Prostate gland (tissue), 2 donors: Measurements from ENCODE around the gene ZSCAN25. TPM values are rescaled to one million over a fixed set of nuclear protein-coding genes. Genes with fewer than 3 reads are reported as not detected.

Experiments
- DNase-seq: peaks from one replicate; pipeline ENCODE4 v3.0.0-alpha.2; 2019; ENCODE audit warnings: low spot score
- H3K27ac ChIP-seq, 2 donors: fragments of 200-600 bp; sonication (generic); 2 replicates each; pipeline ENCODE4 v1.5.1; 2017 to 2019
- H3K27me3 ChIP-seq: fragments of 200-600 bp; sonication (generic); replicated peaks from 2 replicates; pipeline ENCODE4 v1.5.1; 2019; ENCODE audit not compliant: insufficient read depth
- H3K36me3 ChIP-seq, 2 donors: fragments of 200-600 bp; sonication (generic); 1 replicate in 1 of 2; 2 replicates in 1 of 2; pipeline versions ENCODE4 v1.5.1 to v1.8.1; 2017 to 2019
- H3K4me1 ChIP-seq: fragments of 200-600 bp; sonication (generic); replicated peaks from 2 replicates; pipeline ENCODE4 v1.5.1; 2019
- H3K4me3 ChIP-seq, 2 donors: fragments of 200-600 bp; sonication (generic); 2 replicates each; pipeline ENCODE4 v1.5.1; 2017 to 2019
- H3K9me3 ChIP-seq: fragments of 200-600 bp; sonication (generic); 2 replicates; pipeline ENCODE4 v1.5.1; 2017
- POLR2A ChIP-seq: fragments of 450-650 bp; IDR thresholded peaks from one replicate; pipeline ENCODE4 v1.6.1; 2016; ENCODE audit warnings: antibody characterized with exemption, mild to moderate bottlenecking
- POLR2AphosphoS5 ChIP-seq: sonication (generic); formaldehyde crosslinking; IDR thresholded peaks from one replicate; pipeline ENCODE4 v1.6.1; 2017; ENCODE audit warnings: antibody characterized with exemption
- WGBS: methylation state at CpG from one replicate; pipeline ENCODE4 v1.1.5; 2018; 5-methylcytosine and 5-hydroxymethylcytosine counted together
- intact Hi-C: fragments of 100-400 bp; cut with DNase I; formaldehyde crosslinking; loops from one replicate; pipeline ENCODE4 v1.14.2; 2022
- total RNA-seq, 2 donors: library from RNA; depleted of rRNA; stranded (reverse); fragments of >200 nt; gene quantifications; one replicate each; pipeline ENCODE4 v1.1.0, GENCODE V29; 2016
- TF ChIP-seq, protein P1 (sequence below), 4 experiments: fragments of 200-600 bp in 2 of 4; fragments of 450-650 bp in 2 of 4; sonication (generic) in 2 of 4; IDR thresholded peaks; 1 replicate in 3 of 4; 2 replicates in 1 of 4; pipeline ENCODE4 v1.5.1; 2016 to 2019; ENCODE audit warnings: antibody characterized with exemption in 4 of 4, mild to moderate bottlenecking in 2 of 4, moderate library complexity in 2 of 4

Gene ZSCAN25
- total RNA-seq, 2 donors from 2014 or later = 20.1 to 28.0 TPM

DNA sequence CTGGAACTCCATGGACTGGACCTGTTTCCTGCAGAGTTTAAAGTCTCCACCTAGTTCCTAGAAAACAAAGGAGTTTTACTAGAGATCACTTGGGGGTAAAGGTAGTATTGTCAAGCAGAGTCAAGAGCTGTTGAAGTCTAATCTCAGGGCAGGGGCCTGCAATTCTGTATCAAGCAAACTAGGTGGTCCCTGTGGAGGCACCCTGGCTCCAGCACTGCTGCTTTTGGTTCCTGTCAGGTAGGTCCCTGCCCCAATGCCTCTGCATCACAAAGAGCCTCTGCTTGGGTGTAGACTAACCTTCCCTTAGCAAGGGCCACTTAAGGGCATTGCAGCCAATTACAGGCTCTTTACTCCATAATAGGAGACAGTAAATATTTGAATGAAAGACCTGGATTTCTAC is 22.5 kb downstream of the ZSCAN25 start:
- H3K27me3 ChIP-seq = no peaks in the 10 kb centered on the region
- no peaks in the 10 kb centered on the region for H3K9me3 ChIP-seq
- no peak overlapping the region for H3K4me3 ChIP-seq
- intact Hi-C loops = no loop called here
- no peak for TF ChIP-seq POLR2A
- no peak for TF ChIP-seq POLR2AphosphoS5
- TF ChIP-seq, protein P1, sequence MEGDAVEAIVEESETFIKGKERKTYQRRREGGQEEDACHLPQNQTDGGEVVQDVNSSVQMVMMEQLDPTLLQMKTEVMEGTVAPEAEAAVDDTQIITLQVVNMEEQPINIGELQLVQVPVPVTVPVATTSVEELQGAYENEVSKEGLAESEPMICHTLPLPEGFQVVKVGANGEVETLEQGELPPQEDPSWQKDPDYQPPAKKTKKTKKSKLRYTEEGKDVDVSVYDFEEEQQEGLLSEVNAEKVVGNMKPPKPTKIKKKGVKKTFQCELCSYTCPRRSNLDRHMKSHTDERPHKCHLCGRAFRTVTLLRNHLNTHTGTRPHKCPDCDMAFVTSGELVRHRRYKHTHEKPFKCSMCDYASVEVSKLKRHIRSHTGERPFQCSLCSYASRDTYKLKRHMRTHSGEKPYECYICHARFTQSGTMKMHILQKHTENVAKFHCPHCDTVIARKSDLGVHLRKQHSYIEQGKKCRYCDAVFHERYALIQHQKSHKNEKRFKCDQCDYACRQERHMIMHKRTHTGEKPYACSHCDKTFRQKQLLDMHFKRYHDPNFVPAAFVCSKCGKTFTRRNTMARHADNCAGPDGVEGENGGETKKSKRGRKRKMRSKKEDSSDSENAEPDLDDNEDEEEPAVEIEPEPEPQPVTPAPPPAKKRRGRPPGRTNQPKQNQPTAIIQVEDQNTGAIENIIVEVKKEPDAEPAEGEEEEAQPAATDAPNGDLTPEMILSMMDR (IDR thresholded peaks at IDR 0.05) = no peak
- H3K36me3 ChIP-seq = peaks cover 0 to 4% of the 10 kb centered on the region in 2 donors
- no peak for DNase-seq
- no peak overlapping the region for H3K27ac ChIP-seq
- H3K4me1 ChIP-seq = no peaks in the 10 kb centered on the region

DNA sequence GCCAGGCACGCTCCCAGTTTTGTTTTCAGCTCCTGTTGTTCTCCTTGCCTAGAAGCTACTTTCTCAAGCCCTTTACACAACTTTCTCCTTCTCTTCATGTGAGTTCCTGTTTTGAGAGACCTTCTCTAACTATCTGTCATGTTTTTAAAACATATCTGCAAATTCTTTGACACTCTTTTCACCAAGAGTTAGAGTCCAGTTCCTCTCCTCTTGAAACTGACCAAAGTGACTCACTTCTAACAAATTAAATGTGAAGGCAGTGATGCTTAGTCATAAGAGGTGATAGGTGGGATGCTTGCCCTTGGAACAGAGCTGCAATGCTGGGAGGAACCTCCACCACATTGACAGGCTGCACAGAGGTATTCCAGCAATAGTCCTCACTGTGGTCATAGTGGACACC is 25.3 kb downstream of the ZSCAN25 start:
- H3K27me3 ChIP-seq = no peaks in the 10 kb centered on the region
- WGBS = 96% methylated on average over 1 of the region's 1 CpG
- H3K27ac ChIP-seq = no peak overlapping the region
- TF ChIP-seq POLR2AphosphoS5 (no peak), POLR2A (no peak)
- TF ChIP-seq, protein P1 (IDR thresholded peaks at IDR 0.05) = no peak
- peaks cover 0 to 4% of the 10 kb centered on the region in 2 donors for H3K36me3 ChIP-seq
- no peak overlapping the region for H3K4me3 ChIP-seq
- DNase-seq = no peak
- intact Hi-C loops = no loop called here
- H3K9me3 ChIP-seq = no peaks in the 10 kb centered on the region
- H3K4me1 ChIP-seq = no peaks in the 10 kb centered on the region

DNA sequence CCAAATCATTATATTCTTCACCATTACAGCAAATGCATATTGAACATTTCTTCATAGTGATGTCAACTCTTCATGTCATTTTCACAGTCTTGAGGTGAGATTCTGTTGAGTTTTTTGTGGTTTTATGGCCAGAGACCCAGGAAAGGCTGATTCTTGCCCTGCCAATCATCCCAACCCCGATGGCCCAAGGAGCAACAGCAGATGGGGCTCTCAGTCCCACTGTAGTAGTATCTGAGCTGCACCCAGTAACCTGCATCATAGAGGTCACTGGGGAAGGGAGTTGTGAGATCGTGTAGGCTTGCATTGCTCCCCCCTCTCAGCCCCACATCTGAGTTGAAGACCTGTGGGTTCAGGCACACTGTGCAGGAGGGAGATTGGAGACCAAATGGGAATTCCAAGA is 26.7 kb downstream of the ZSCAN25 start:
- intact Hi-C loops = no loop called here
- H3K4me1 ChIP-seq = no peaks in the 10 kb centered on the region
- WGBS = 95% methylated on average over 2 of the region's 2 CpGs

DNA sequence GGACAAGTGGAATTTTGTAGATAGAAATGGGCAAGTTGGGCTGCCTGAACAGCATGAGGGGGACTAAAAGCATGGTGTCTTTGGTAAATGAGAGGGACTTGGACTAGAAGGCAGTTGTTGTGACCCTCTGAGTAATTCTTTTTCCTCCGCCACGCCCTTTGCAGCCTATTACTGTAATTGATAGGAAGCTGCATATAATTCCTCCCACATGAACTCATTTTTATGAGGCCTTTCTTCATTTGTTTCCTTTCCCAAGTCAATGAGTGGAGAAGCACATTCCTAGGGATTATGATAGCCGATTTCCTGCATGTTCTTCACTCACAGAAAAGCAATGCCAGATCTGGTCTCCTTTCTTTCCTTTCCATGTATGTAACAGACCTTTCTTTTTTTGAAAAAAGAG is 27.7 kb downstream of the ZSCAN25 start:
- WGBS = 96% methylated on average over 3 of the region's 3 CpGs
- TF ChIP-seq POLR2AphosphoS5 (no peak), POLR2A (no peak)
- TF ChIP-seq, protein P1 (IDR thresholded peaks at IDR 0.05) = no peak
- Histone ChIP-seq H3K27ac (no peak overlapping the region), H3K4me3 (no peak overlapping the region), H3K9me3 (no peaks in the 10 kb centered on the region), H3K27me3 (no peaks in the 10 kb centered on the region), H3K4me1 (no peaks in the 10 kb centered on the region), H3K36me3 (peaks cover 0 to 4% of the 10 kb centered on the region in 2 donors)
- intact Hi-C loops = no loop called here
- DNase-seq = no peak

More for the DNA sequence above, 26.7 kb downstream of the ZSCAN25 start:
- H3K27ac ChIP-seq = no peak overlapping the region
- no peaks in the 10 kb centered on the region for H3K27me3 ChIP-seq
- no peak for DNase-seq
- no peak for TF ChIP-seq POLR2AphosphoS5
- H3K36me3 ChIP-seq = peaks cover 0 to 4% of the 10 kb centered on the region in 2 donors
- H3K4me3 ChIP-seq = no peak overlapping the region
- H3K9me3 ChIP-seq = no peaks in the 10 kb centered on the region

DNA sequence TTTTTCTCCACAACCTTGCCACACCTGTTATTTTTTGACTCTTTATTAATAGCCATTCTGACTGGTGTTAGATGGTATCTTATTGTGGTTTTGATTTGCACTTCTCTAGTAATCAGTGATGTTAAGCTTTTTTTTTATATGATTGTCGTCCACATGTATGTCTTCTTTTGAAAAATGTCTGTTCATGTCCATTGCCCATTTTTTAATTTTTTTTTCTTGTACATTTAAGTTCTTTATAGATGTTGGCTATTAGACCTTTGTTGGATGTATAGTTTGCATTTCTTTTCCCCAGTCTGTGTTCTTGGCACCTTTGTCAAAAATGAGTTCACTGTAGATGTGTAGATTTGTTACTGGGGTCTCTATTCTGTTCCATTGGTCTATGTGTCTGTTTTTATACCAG is 28.8 kb downstream of the ZSCAN25 start:
- H3K27ac ChIP-seq = no peak overlapping the region
- peaks cover 0 to 4% of the 10 kb centered on the region in 2 donors for H3K36me3 ChIP-seq
- no peaks in the 10 kb centered on the region for H3K27me3 ChIP-seq
- H3K4me1 ChIP-seq = no peaks in the 10 kb centered on the region
- WGBS = 97% methylated on average over 1 of the region's 1 CpG
- H3K9me3 ChIP-seq = no peaks in the 10 kb centered on the region
- H3K4me3 ChIP-seq = no peak overlapping the region
- intact Hi-C loops = no loop called here
- DNase-seq = no peak
- TF ChIP-seq POLR2A = no peak
- TF ChIP-seq POLR2AphosphoS5 = no peak
- TF ChIP-seq, protein P1 (IDR thresholded peaks at IDR 0.05) = no peak
